Neural progenitor cell (in vitro differentiated cells): ENCODE data around the gene IGFBP7.

Experiments
- CTCF ChIP-seq: fragments of 200-600 bp; sonication (generic); IDR thresholded peaks from 2 replicates; pipeline ENCODE4 v1.5.1; 2017; ENCODE audit warnings: antibody characterized with exemption, mild to moderate bottlenecking
- EZH2phosphoT487 ChIP-seq: fragments of 200-600 bp; sonication (generic); IDR thresholded peaks from 2 replicates; pipeline ENCODE4 v1.6.1; 2017; ENCODE audit warnings: antibody characterized with exemption

DNA sequence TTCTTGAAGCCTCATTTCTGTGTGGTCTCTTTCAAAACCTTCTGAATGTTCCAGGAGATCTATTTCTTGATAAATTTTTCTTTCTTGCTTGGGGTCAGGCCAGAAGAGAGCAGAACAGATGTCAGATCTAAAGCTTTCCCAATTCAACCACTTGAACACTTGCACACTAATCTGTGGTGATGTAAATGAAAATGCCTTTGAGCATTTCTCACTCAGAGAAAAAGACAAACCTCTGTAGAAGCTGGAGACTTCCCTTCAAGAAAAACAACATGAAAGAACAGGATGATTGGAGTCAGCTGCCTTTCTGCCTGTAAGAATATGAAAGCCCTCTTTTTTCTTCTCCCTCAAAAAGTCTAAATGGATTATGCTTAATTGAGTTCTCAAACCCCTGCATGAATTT lies 11.2 kb downstream of the IGFBP7 start:
- TF ChIP-seq CTCF (no peak), EZH2phosphoT487 (no peak)
